NB4 (cell line): ENCODE measurements around the gene TNNI3K.

Source experiments
- DNase-seq: peaks from one replicate; pipeline ENCODE4 v3.0.0; 2010; ENCODE audit warnings: low read depth
- H3K4me3 ChIP-seq: one replicate; pipeline ENCODE4 v1.5.1; 2011; ENCODE audit warnings: mild to moderate bottlenecking, low read depth, low read length, moderate library complexity
- CTCF ChIP-seq: IDR thresholded peaks from one replicate; pipeline ENCODE4 v1.5.1; 2012; ENCODE audit warnings: low read depth, low read length
- MAX ChIP-seq: IDR thresholded peaks from 2 replicates; pipeline ENCODE4 v1.6.1; 2011; ENCODE audit warnings: low read depth, low read length
- MYC ChIP-seq: IDR thresholded peaks from 2 replicates; pipeline ENCODE4 v1.6.1; 2011; ENCODE audit warnings: low read depth, low read length
- POLR2A ChIP-seq: IDR thresholded peaks from 2 replicates; pipeline ENCODE4 v1.6.1; 2011; ENCODE audit warnings: mild to moderate bottlenecking; ENCODE audit not compliant: insufficient read length; ENCODE audit errors: extremely low read depth

TNNI3K gene

GRCh38 chr1:74467786-74468377, 232.7 kb downstream of the TNNI3K start:
- H3K4me3 ChIP-seq: no peak overlapping the region
- TF ChIP-seq MYC: no peak
- no peak for TF ChIP-seq MAX
- no peak for TF ChIP-seq POLR2A
- no peak for TF ChIP-seq CTCF
- DNase-seq: peak; percentile 4

GRCh38 chr1:74468982-74469603, 233.9 kb downstream of the TNNI3K start:
- peak; percentile 31 for DNase-seq
- H3K4me3 ChIP-seq: no peak overlapping the region
- TF ChIP-seq MYC: no peak
- peak; percentile 22 for TF ChIP-seq CTCF
- TF ChIP-seq POLR2A: no peak

GRCh38 chr1:74470251-74470650, 235.1 kb downstream of the TNNI3K start:
- H3K4me3 ChIP-seq: no peak overlapping the region
- TF ChIP-seq MAX (no peak), MYC (no peak), POLR2A (no peak), CTCF (no peak)
- DNase-seq: no peak

GRCh38 chr1:74470936-74471335, 235.7 kb downstream of the TNNI3K start:
- TF ChIP-seq MYC: no peak
- TF ChIP-seq MAX: no peak
- TF ChIP-seq POLR2A: no peak
- no peak for TF ChIP-seq CTCF
- no peak for DNase-seq
- H3K4me3 ChIP-seq: no peak overlapping the region

GRCh38 chr1:74471470-74471869, 236.3 kb downstream of the TNNI3K start:
- TF ChIP-seq MYC: no peak
- TF ChIP-seq MAX: no peak
- TF ChIP-seq CTCF: no peak
- TF ChIP-seq POLR2A: no peak
- no peak for DNase-seq

More at GRCh38 chr1:74471470-74471869, 236.3 kb downstream of the TNNI3K start:
- H3K4me3 ChIP-seq: no peak overlapping the region
